ENCODE measurements around the gene RAB6B.

RAB6B gene

GRCh38 chr3:133880886-133881455 is 14.7 kb downstream of the RAB6B start:
- no peak for DNase-seq

GRCh38 chr3:133880287-133880686 is 15.4 kb downstream of the RAB6B start:
- DNase-seq = no peak

GRCh38 chr3:133878518-133878917 is 17.2 kb downstream of the RAB6B start:
- no peak for DNase-seq

GRCh38 chr3:133877221-133877620 is 18.5 kb downstream of the RAB6B start:
- no peak for DNase-seq

- DNase-seq = no peak
Measured at GRCh38 chr3:133874761-133875438, 20.8 kb downstream of the RAB6B start.

GRCh38 chr3:133874344-133874743 is 21.3 kb downstream of the RAB6B start:
- no peak for DNase-seq

GRCh38 chr3:133872781-133873180 is 22.9 kb downstream of the RAB6B start:
- no peak for DNase-seq

GRCh38 chr3:133872161-133872560 is 23.5 kb downstream of the RAB6B start:
- no peak for DNase-seq

GRCh38 chr3:133871368-133872090 is 24.2 kb downstream of the RAB6B start:
- DNase-seq = no peak

GRCh38 chr3:133870822-133871221 is 24.9 kb downstream of the RAB6B start:
- no peak for DNase-seq

GRCh38 chr3:133869586-133869985 is 26.1 kb downstream of the RAB6B start:
- DNase-seq = no peak

- DNase-seq = no peak
Measured at GRCh38 chr3:133868758-133869475, 26.8 kb downstream of the RAB6B start.

GRCh38 chr3:133868186-133868585 is 27.5 kb downstream of the RAB6B start:
- no peak for DNase-seq

GRCh38 chr3:133866141-133866540 is 29.5 kb downstream of the RAB6B start:
- DNase-seq = no peak

- no peak for DNase-seq
Measured at GRCh38 chr3:133865136-133865855, 30.4 kb downstream of the RAB6B start.

- DNase-seq = no peak
Measured at GRCh38 chr3:133864616-133865015, 31.1 kb downstream of the RAB6B start.

- no peak for DNase-seq
Measured at GRCh38 chr3:133863911-133864310, 31.8 kb downstream of the RAB6B start.

- no peak for DNase-seq
Measured at GRCh38 chr3:133862161-133862560, 33.5 kb downstream of the RAB6B start.

- no peak for DNase-seq
Measured at GRCh38 chr3:133860519-133860918, 35.2 kb downstream of the RAB6B start.

GRCh38 chr3:133859381-133860234 is 36.1 kb downstream of the RAB6B start:
- DNase-seq = no peak

GRCh38 chr3:133857767-133858166 is 37.9 kb downstream of the RAB6B start:
- no peak for DNase-seq

- no peak for DNase-seq
Measured at GRCh38 chr3:133856316-133856715, 39.4 kb downstream of the RAB6B start.
